ENCODE results near the gene BTBD18.
"Not testable (repeated sequence)": the region's sequence is repeated elsewhere in the genome, so short reads cannot be mapped to it uniquely, and the experiment has no call there.

The BTBD18 gene

DNA sequence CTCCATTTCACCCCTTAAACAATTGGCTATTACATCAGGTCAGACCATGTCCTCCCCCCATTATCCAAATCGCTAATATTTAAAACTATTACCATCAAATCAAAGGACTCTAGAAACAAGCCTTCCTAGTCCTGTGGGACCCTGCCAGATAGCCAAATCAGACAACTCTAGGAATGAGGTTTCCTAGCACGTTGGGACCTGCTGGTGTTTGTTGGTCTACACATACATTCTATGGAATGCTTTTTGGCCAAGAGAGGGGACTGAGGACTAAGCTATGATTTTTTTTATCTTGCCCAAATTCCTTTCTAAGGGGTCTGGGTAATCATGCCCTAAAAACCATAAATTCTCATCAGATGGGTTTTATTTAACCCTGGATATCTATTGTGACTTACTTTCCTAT is 24.4 kb downstream of the BTBD18 start:
- DNase-seq: no peak

GRCh38 chr11:57716726-57717125 is 34.9 kb downstream of the BTBD18 start:
- DNase-seq: not testable (repeated sequence)

DNA sequence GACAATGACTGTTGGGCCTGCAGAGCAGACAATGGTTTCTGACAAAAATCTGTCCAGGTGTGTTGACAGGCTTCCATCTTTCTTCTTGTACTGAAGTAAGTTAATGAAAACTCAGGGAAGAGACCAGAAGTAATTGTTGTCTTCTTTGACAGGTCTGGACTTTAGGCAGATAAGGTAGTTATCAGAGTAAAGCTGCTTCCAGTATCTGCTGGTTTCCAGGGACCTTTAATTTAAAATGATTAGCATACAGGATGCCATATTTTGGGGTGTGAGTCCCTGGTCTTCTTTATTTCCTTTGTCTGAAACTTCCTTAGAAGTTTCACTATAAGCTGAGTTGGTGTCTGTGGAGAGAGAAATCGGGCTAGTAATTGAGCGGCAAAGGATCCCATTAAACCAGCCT is 37.8 kb downstream of the BTBD18 start:
- no peak for DNase-seq

GRCh38 chr11:57712256-57713150 is 39.1 kb downstream of the BTBD18 start, which contains the start of gene TMX2:
Gene TMX2, plus strand, starts transcription at chr11:57712593. Its CDS starts 26 bp downstream, at chr11:57712619.
- peak; percentile 95 for DNase-seq

DNA sequence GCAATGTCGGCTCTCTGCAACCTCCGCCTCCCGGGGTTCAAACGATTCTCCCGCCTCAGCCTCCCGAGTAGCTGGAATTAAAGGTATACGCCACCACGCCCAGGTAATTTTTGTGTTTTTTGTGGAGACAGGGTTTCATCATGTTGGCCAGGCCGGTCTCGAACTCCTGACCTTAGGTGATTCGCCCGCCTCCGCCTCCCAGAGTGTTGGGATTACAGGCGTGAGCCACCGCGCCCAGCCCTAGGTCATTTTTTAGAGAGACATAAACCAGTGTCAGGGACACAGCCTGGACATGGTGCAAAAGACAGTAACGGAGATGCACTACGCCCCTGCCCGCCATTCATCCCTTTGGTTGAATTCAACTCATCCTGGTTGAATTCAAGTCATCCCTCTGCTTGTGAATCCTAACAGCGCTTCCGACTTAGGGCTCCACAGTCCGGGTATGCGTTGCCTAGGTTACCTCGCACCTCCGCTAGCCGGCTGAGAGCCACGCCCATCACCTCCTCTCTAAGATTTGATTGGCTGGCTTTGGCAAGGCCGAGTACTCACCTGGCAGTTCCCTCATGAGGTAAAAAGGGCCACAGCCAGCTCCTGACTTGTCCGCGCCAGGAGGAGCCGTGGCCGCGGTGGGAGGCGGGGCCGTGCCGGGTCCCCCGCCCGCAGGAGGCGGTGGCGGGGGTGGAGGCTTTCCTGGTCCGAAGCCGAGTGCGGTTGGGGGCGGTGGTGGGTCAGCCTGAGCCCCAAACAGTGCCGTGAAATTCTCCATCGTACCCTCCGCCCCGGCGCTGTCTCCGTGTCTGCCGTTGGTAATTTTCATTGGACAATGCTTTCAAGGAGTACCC is 40.0 kb downstream of the BTBD18 start, which contains the start of gene MED19:
MED19 (minus strand) TSS at position 802 of the 842 bp plus-strand sequence; CDS start at position 766, 36 bp downstream.
- DNase-seq: no peak

- no peak for DNase-seq
Measured at GRCh38 chr11:57709802-57710367, 41.7 kb downstream of the BTBD18 start.

DNA sequence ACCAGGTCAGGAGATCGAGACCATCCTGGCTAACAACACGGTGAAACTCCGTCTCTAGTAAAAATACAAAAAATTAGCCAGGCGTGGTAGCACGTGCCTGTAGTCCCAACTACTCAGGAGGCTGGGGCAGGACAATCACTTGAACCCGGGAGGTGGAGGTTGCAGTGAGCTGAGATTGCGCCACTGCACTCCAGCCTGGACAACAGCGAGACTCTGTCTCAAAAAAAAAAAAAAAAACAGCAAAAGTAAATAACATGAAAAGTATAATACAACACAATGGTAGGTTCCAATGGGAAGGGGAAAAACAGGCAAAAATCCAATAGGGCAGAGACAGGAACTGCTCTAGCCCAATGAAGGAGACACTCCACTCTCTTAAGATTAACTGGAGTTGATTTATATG is 46.2 kb downstream of the BTBD18 start:
- not testable (repeated sequence) for DNase-seq

DNA sequence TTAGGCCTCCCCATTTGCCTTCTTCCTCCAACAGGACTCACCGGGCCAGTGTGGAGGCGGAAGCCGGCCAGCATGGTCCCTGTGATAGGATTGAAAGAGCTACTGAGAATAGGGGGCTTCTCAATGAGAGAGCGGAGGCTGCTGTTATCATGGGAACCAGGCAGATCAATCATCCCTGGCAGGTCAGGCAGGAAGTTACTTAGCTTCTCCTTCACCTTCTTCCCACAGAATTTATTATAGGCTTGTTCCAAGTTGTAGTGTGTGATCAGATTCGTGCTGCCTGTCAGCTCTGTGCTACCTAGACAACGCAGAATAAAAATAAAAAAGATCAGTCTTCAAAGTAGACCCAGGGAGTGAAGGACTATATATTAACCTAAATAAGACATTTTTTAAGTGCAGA is 46.7 kb downstream of the BTBD18 start:
- DNase-seq: no peak

DNA sequence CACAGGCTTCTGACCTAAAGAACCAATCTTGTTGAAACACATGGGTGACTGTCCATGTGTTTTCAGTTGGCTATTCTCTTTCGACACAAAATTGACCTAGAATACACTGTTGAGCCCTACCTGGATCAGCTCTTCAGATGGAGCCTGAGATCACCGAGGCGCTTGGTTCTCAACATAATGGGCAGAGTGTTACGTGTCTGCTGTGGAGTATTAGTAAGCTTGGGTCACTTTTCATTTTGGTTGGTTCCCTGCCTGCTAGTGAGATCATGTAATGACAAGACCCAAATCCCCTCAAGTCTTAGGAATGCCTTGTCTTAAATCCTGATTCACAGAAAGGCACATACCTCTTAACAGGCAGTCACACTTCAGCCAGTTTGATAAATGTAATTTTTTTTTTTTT is 48.3 kb downstream of the BTBD18 start:
- DNase-seq: no peak

- no peak for DNase-seq
Measured at GRCh38 chr11:57700425-57700824, 51.2 kb downstream of the BTBD18 start.

- no peak for DNase-seq
Measured at GRCh38 chr11:57699813-57700212, 51.8 kb downstream of the BTBD18 start.

- DNase-seq: no peak
Measured at GRCh38 chr11:57698843-57699365, 52.7 kb downstream of the BTBD18 start.

All from right hindlimb (tissue), 1 donor.